Renal cortex interstitium (tissue), 15 donors: Measurements from ENCODE around the gene DAP3. TPM values are rescaled to one million over a fixed set of nuclear protein-coding genes. Genes with fewer than 3 reads are reported as not detected.
"Not testable (repeated sequence)": the region's sequence is repeated elsewhere in the genome, so short reads cannot be mapped to it uniquely, and the experiment has no call there.

Source experiments
- DNase-seq, 11 donors: peaks; one replicate each; pipeline ENCODE4 v3.0.0-alpha.2; 2013; ENCODE audit warnings: low read depth in 9 of 11, low spot score in 4 of 11; ENCODE audit errors: extremely low read depth in 1 of 11
- long read RNA-seq, 16 experiments: transcript quantifications; one replicate each; lab custom pipeline, GENCODE V29; 2026
- polyA plus RNA-seq, 3 donors: library from polyadenylated mRNA; unstranded; fragments of 120-200 nt; gene quantifications; one replicate each; pipeline ENCODE4 v1.2.1, GENCODE V29; 2013; ENCODE audit not compliant: insufficient read length in 3 of 3

Gene DAP3
- 100 to 1,000 TPM; 114 to 127 (median 121) TPM for polyA plus RNA-seq
- long read RNA-seq, donor 1, transcript DAP3-202 (13 exons, 2,089 nt), result minor isoform, 8 of 43 reads
- long read RNA-seq, donor 1, transcript DAP3-216 (2 exons, 679 nt), result major isoform, 10 of 43 reads
- long read RNA-seq, donor 1, partial matches to known transcripts, result 17 of 43 reads
- long read RNA-seq, donor 1, other reads (novel, unspliced or antisense), result 0 of 43 reads
- long read RNA-seq, donor 2, transcript DAP3-202 (13 exons, 2,089 nt), result major isoform, 7 of 20 reads
- long read RNA-seq, donor 2, partial matches to known transcripts, result 6 of 20 reads
- long read RNA-seq, donor 2, other reads (novel, unspliced or antisense), result 0 of 20 reads
- long read RNA-seq, donor 3, transcript DAP3-216 (2 exons, 679 nt), result major isoform, 24 of 78 reads
- long read RNA-seq, donor 3, transcript DAP3-202 (13 exons, 2,089 nt), result minor isoform, 19 of 78 reads
- long read RNA-seq, donor 3, partial matches to known transcripts, result 23 of 78 reads
- long read RNA-seq, donor 3, other reads (novel, unspliced or antisense), result 7 of 78 reads
- long read RNA-seq, donor 4, transcript DAP3-201 (13 exons, 1,649 nt), result minor isoform, 7 of 50 reads
- long read RNA-seq, donor 4, transcript DAP3-202 (13 exons, 2,089 nt), result minor isoform, 10 of 50 reads
- long read RNA-seq, donor 4, transcript DAP3-216 (2 exons, 679 nt), result major isoform, 23 of 50 reads
- long read RNA-seq, donor 4, partial matches to known transcripts, result 10 of 50 reads
- long read RNA-seq, donor 4, other reads (novel, unspliced or antisense), result 0 of 50 reads
- long read RNA-seq, donor 5, result 0 reads
- long read RNA-seq, donor 6, transcript DAP3-202 (13 exons, 2,089 nt), result minor isoform, 8 of 28 reads
- long read RNA-seq, donor 6, transcript DAP3-216 (2 exons, 679 nt), result major isoform, 14 of 28 reads
- long read RNA-seq, donor 6, partial matches to known transcripts, result 0 of 28 reads
- long read RNA-seq, donor 6, other reads (novel, unspliced or antisense), result 0 of 28 reads
- long read RNA-seq, donor 7, transcript DAP3-202 (13 exons, 2,089 nt), result minor isoform, 9 of 55 reads
- long read RNA-seq, donor 7, transcript DAP3-216 (2 exons, 679 nt), result major isoform, 23 of 55 reads
- long read RNA-seq, donor 7, transcript DAP3-201 (13 exons, 1,649 nt), result minor isoform, 5 of 55 reads
- long read RNA-seq, donor 7, partial matches to known transcripts, result 6 of 55 reads
- long read RNA-seq, donor 7, other reads (novel, unspliced or antisense), result 7 of 55 reads
- long read RNA-seq, donor 8, transcript DAP3-209 (4 exons, 729 nt), result minor isoform, 10 of 62 reads
- long read RNA-seq, donor 8, transcript DAP3-201 (13 exons, 1,649 nt), result minor isoform, 8 of 62 reads
- long read RNA-seq, donor 8, transcript DAP3-216 (2 exons, 679 nt), result major isoform, 21 of 62 reads
- long read RNA-seq, donor 8, transcript DAP3-202 (13 exons, 2,089 nt), result minor isoform, 20 of 62 reads
- long read RNA-seq, donor 8, partial matches to known transcripts, result 0 of 62 reads
- long read RNA-seq, donor 8, other reads (novel, unspliced or antisense), result 0 of 62 reads
- long read RNA-seq, donor 9, transcript DAP3-201 (13 exons, 1,649 nt), result minor isoform, 6 of 46 reads
- long read RNA-seq, donor 9, transcript DAP3-202 (13 exons, 2,089 nt), result minor isoform, 10 of 46 reads
- long read RNA-seq, donor 9, transcript DAP3-216 (2 exons, 679 nt), result major isoform, 18 of 46 reads
- long read RNA-seq, donor 9, partial matches to known transcripts, result 10 of 46 reads
- long read RNA-seq, donor 9, other reads (novel, unspliced or antisense), result 0 of 46 reads
- long read RNA-seq, donor 10, transcript DAP3-202 (13 exons, 2,089 nt), result minor isoform, 11 of 48 reads
- long read RNA-seq, donor 10, transcript DAP3-216 (2 exons, 679 nt), result major isoform, 15 of 48 reads
- long read RNA-seq, donor 10, partial matches to known transcripts, result 15 of 48 reads
- long read RNA-seq, donor 10, other reads (novel, unspliced or antisense), result 0 of 48 reads
- long read RNA-seq, donor 11, transcript DAP3-202 (13 exons, 2,089 nt), result minor isoform, 11 of 33 reads
- long read RNA-seq, donor 11, transcript DAP3-216 (2 exons, 679 nt), result major isoform, 17 of 33 reads
- long read RNA-seq, donor 11, partial matches to known transcripts, result 0 of 33 reads
- long read RNA-seq, donor 11, other reads (novel, unspliced or antisense), result 0 of 33 reads
- long read RNA-seq, donor 12, transcript DAP3-216 (2 exons, 679 nt), result major isoform, 6 of 13 reads
- long read RNA-seq, donor 12, partial matches to known transcripts, result 0 of 13 reads
- long read RNA-seq, donor 12, other reads (novel, unspliced or antisense), result 0 of 13 reads
- long read RNA-seq, donor 13, transcript DAP3-216 (2 exons, 679 nt), result major isoform, 21 of 56 reads
- long read RNA-seq, donor 13, transcript DAP3-202 (13 exons, 2,089 nt), result minor isoform, 20 of 56 reads
- long read RNA-seq, donor 13, transcript DAP3-201 (13 exons, 1,649 nt), result minor isoform, 7 of 56 reads
- long read RNA-seq, donor 13, partial matches to known transcripts, result 5 of 56 reads
- long read RNA-seq, donor 13, other reads (novel, unspliced or antisense), result 0 of 56 reads
- long read RNA-seq, donor 14, transcript DAP3-216 (2 exons, 679 nt), result major isoform, 19 of 38 reads
- long read RNA-seq, donor 14, transcript DAP3-202 (13 exons, 2,089 nt), result minor isoform, 14 of 38 reads
- long read RNA-seq, donor 14, partial matches to known transcripts, result 0 of 38 reads
- long read RNA-seq, donor 14, other reads (novel, unspliced or antisense), result 0 of 38 reads
- long read RNA-seq, donor 15, transcript DAP3-202 (13 exons, 2,089 nt), result minor isoform, 7 of 23 reads
- long read RNA-seq, donor 15, transcript DAP3-216 (2 exons, 679 nt), result major isoform, 11 of 23 reads
- long read RNA-seq, donor 15, partial matches to known transcripts, result 0 of 23 reads
- long read RNA-seq, donor 15, other reads (novel, unspliced or antisense), result 0 of 23 reads
- long read RNA-seq, donor 16, transcript DAP3-201 (13 exons, 1,649 nt), result minor isoform, 9 of 105 reads
- long read RNA-seq, donor 16, transcript DAP3-216 (2 exons, 679 nt), result major isoform, 54 of 105 reads
- long read RNA-seq, donor 16, transcript DAP3-202 (13 exons, 2,089 nt), result minor isoform, 19 of 105 reads
- long read RNA-seq, donor 16, partial matches to known transcripts, result 19 of 105 reads
- long read RNA-seq, donor 16, other reads (novel, unspliced or antisense), result 0 of 105 reads

GRCh38 chr1:155689081-155689607 lies at the start of gene DAP3:
Gene DAP3, plus strand, starts transcription at chr1:155689091. Its CDS starts 20,689 bp downstream, at chr1:155709780.
- not testable (repeated sequence) for DNase-seq

- no peak for DNase-seq
Measured at GRCh38 chr1:155640367-155640766, 48.5 kb upstream of the DAP3 start.

- DNase-seq, result not testable (repeated sequence)
Measured at GRCh38 chr1:155642559-155643180, 46.2 kb upstream of the DAP3 start.

- no peak for DNase-seq
Measured at GRCh38 chr1:155643230-155643629, 45.7 kb upstream of the DAP3 start.

- no peak for DNase-seq
Measured at GRCh38 chr1:155645034-155645598, 43.8 kb upstream of the DAP3 start.

GRCh38 chr1:155645648-155646047 lies 43.2 kb upstream of the DAP3 start:
- no peak for DNase-seq

- DNase-seq, result no peak
Measured at GRCh38 chr1:155646307-155646706, 42.6 kb upstream of the DAP3 start.

- peak in 1 of 11 donors; percentile 15 for DNase-seq
Measured at GRCh38 chr1:155648207-155649147, 40.4 kb upstream of the DAP3 start.

GRCh38 chr1:155649676-155650075 lies 39.2 kb upstream of the DAP3 start:
- no peak for DNase-seq

GRCh38 chr1:155650231-155650757 lies 38.6 kb upstream of the DAP3 start:
- DNase-seq, result no peak

- no peak for DNase-seq
Measured at GRCh38 chr1:155651861-155652661, 36.8 kb upstream of the DAP3 start.

GRCh38 chr1:155652951-155653350 lies 35.9 kb upstream of the DAP3 start:
- DNase-seq, result no peak
